Measurements from ENCODE around the gene ECT2L. TPM values are rescaled to one million over a fixed set of nuclear protein-coding genes. Genes with fewer than 3 reads are reported as not detected.

Gene ECT2L
- total RNA-seq, 1 donor from 2014 or later: not detected

- no peaks in the 10 kb centered on the region for H3K27me3 Mint-ChIP-seq (ENCODE audit: low read depth)
- H3K9me3 Mint-ChIP-seq (ENCODE audit: low read depth): no peaks in the 10 kb centered on the region
- DNase-seq (ENCODE audit: low spot score): no peak
- H3K36me3 Mint-ChIP-seq (ENCODE audit: low read depth): no peaks in the 10 kb centered on the region
- no peak for TF ChIP-seq CTCF (IDR thresholded peaks at IDR 0.05)
- H3K4me3 Mint-ChIP-seq (ENCODE audit: unreplicated experiment): no peak overlapping the region
- no peak overlapping the region for H3K27ac Mint-ChIP-seq (ENCODE audit: unreplicated experiment)
- no peaks in the 10 kb centered on the region for H3K4me1 Mint-ChIP-seq (ENCODE audit: low read depth)
Observed at GRCh38 chr6:138824482-138825144, 28.7 kb downstream of the ECT2L start.

- no peak overlapping the region for H3K27ac Mint-ChIP-seq (ENCODE audit: unreplicated experiment)
- no peaks in the 10 kb centered on the region for H3K4me1 Mint-ChIP-seq (ENCODE audit: low read depth)
- no peak for TF ChIP-seq CTCF (IDR thresholded peaks at IDR 0.05)
- H3K4me3 Mint-ChIP-seq (ENCODE audit: unreplicated experiment): no peak overlapping the region
- H3K27me3 Mint-ChIP-seq (ENCODE audit: low read depth): no peaks in the 10 kb centered on the region
- no peaks in the 10 kb centered on the region for H3K36me3 Mint-ChIP-seq (ENCODE audit: low read depth)
- peaks cover 4% of the 10 kb centered on the region for H3K9me3 Mint-ChIP-seq (ENCODE audit: low read depth)
- no peak for DNase-seq (ENCODE audit: low spot score)
Observed at GRCh38 chr6:138830248-138830647, 34.4 kb downstream of the ECT2L start.

GRCh38 chr6:138832182-138832581, 36.3 kb downstream of the ECT2L start:
- no peak for DNase-seq (ENCODE audit: low spot score)
- Mint-ChIP-seq H3K4me1 (ENCODE audit: low read depth) (no peaks in the 10 kb centered on the region), H3K27ac (ENCODE audit: unreplicated experiment) (no peak overlapping the region), H3K27me3 (ENCODE audit: low read depth) (no peaks in the 10 kb centered on the region), H3K36me3 (ENCODE audit: low read depth) (no peaks in the 10 kb centered on the region), H3K9me3 (ENCODE audit: low read depth) (peaks cover 4% of the 10 kb centered on the region), H3K4me3 (ENCODE audit: unreplicated experiment) (no peak overlapping the region)
- no peak for TF ChIP-seq CTCF (IDR thresholded peaks at IDR 0.05)

DNA sequence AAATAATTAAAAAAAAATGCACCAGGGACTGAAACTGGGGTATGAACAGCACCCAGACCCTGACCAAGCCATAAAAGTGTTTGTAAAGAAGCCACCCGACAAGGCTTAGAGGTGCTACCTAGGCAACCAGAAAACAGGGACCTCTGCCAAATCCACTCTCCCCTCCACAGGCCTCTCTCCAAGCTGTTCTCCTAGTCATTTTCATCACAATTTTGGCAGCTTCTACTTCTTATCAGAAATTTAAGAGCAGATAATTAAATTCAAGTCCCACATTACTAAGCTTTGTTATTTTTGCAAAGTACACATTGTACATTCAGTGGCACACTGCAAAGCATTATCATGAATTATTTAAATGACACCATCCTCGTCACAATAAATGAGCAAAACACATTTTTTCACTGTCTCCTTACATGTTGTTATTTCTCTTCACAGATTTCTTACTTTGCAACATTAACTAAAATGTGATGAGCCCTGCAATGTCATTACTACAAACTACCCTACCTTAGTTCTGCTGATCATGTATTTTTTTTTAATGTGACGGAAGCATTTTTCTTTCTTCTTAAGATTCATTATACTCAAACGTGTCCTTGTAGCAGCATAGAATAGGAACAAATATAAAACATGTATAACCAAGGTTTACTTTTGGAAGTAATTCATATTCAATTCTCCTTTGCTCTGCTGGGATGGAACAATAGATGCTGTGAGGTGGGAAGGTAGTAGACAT, 38.1 kb downstream of the ECT2L start:
- no peaks in the 10 kb centered on the region for H3K4me1 Mint-ChIP-seq (ENCODE audit: low read depth)
- DNase-seq (ENCODE audit: low spot score): no peak
- H3K27ac Mint-ChIP-seq (ENCODE audit: unreplicated experiment): no peak overlapping the region
- TF ChIP-seq CTCF (IDR thresholded peaks at IDR 0.05): no peak
- no peaks in the 10 kb centered on the region for H3K36me3 Mint-ChIP-seq (ENCODE audit: low read depth)
- no peak overlapping the region for H3K4me3 Mint-ChIP-seq (ENCODE audit: unreplicated experiment)
- peaks cover 4% of the 10 kb centered on the region for H3K9me3 Mint-ChIP-seq (ENCODE audit: low read depth)
- no peaks in the 10 kb centered on the region for H3K27me3 Mint-ChIP-seq (ENCODE audit: low read depth)

GRCh38 chr6:138837246-138837645, 41.4 kb downstream of the ECT2L start:
- H3K4me1 Mint-ChIP-seq (ENCODE audit: low read depth): no peaks in the 10 kb centered on the region
- H3K27me3 Mint-ChIP-seq (ENCODE audit: low read depth): no peaks in the 10 kb centered on the region
- H3K36me3 Mint-ChIP-seq (ENCODE audit: low read depth): peaks cover 2% of the 10 kb centered on the region
- H3K4me3 Mint-ChIP-seq (ENCODE audit: unreplicated experiment): no peak overlapping the region
- no peak overlapping the region for H3K27ac Mint-ChIP-seq (ENCODE audit: unreplicated experiment)
- no peak for TF ChIP-seq CTCF (IDR thresholded peaks at IDR 0.05)
- peaks cover 6% of the 10 kb centered on the region for H3K9me3 Mint-ChIP-seq (ENCODE audit: low read depth)
- DNase-seq (ENCODE audit: low spot score): no peak
